ENCODE results near the gene FAIM2. TPM values are rescaled to one million over a fixed set of nuclear protein-coding genes. Genes with fewer than 3 reads are reported as not detected.

Gene FAIM2
- total RNA-seq, 1 donor from 2014 or later: 0.18 TPM

GRCh38 chr12:49894751-49895148 is 8.9 kb downstream of the FAIM2 start:
- Histone ChIP-seq H3K9ac (ENCODE audit: low read length) (no peak overlapping the region), H3K4me1 (ENCODE audit: insufficient read depth, low read length) (peaks cover 7% of the 10 kb centered on the region), H3K36me3 (ENCODE audit: insufficient read depth, low read length) (no peaks in the 10 kb centered on the region), H3K4me3 (ENCODE audit: insufficient read depth, low read depth, low read length) (no peak overlapping the region), H3K9me3 (ENCODE audit: insufficient read depth, low read depth, low read length) (no peaks in the 10 kb centered on the region), H3K4me2 (ENCODE audit: low read length) (peak overlapping the region; percentile 32), H3K79me2 (ENCODE audit: insufficient read depth, low read length) (no peaks in the 10 kb centered on the region), H4K20me1 (ENCODE audit: insufficient read depth, low read length) (no peaks in the 10 kb centered on the region), H3K27ac (ENCODE audit: low read depth, low read length) (no peak overlapping the region), H2AFZ (ENCODE audit: low read depth, low read length) (no peak overlapping the region), H3K27me3 (ENCODE audit: insufficient read depth, low read length) (peaks cover 3% of the 10 kb centered on the region)
- no peak overlapping the region for H3K27ac Mint-ChIP-seq (ENCODE audit: unreplicated experiment)
- H3K4me1 Mint-ChIP-seq (ENCODE audit: low read depth, unreplicated experiment): peaks cover 6% of the 10 kb centered on the region
- H3K27me3 Mint-ChIP-seq (ENCODE audit: low read depth, unreplicated experiment): peaks cover 62% of the 10 kb centered on the region
- no peak overlapping the region for H3K4me3 Mint-ChIP-seq (ENCODE audit: unreplicated experiment)
- FAIRE-seq (no peak), DNase-seq (ENCODE audit: low read depth) (no peak)
- TF ChIP-seq EZH2 (IDR thresholded peaks at IDR 0.05; ENCODE audit: insufficient read depth, low read length): no peak
- no peak for TF ChIP-seq CTCF (IDR thresholded peaks at IDR 0.05; ENCODE audit: insufficient read depth, low read depth, low read length)
- no peaks in the 10 kb centered on the region for H3K36me3 Mint-ChIP-seq (ENCODE audit: low read depth, unreplicated experiment)
- no peaks in the 10 kb centered on the region for H3K9me3 Mint-ChIP-seq (ENCODE audit: unreplicated experiment)

GRCh38 chr12:49893753-49894750 is 9.6 kb downstream of the FAIM2 start:
- H3K27ac Mint-ChIP-seq (ENCODE audit: unreplicated experiment): no peak overlapping the region
- DNase-seq (ENCODE audit: low read depth) (peak; percentile 36), FAIRE-seq (no peak)
- Histone ChIP-seq H3K4me2 (ENCODE audit: low read length) (peak overlapping the region; percentile 32), H4K20me1 (ENCODE audit: insufficient read depth, low read length) (no peaks in the 10 kb centered on the region), H3K9ac (ENCODE audit: low read length) (no peak overlapping the region), H3K27ac (ENCODE audit: low read depth, low read length) (no peak overlapping the region), H3K9me3 (ENCODE audit: insufficient read depth, low read depth, low read length) (no peaks in the 10 kb centered on the region), H3K27me3 (ENCODE audit: insufficient read depth, low read length) (peaks cover 3% of the 10 kb centered on the region), H3K36me3 (ENCODE audit: insufficient read depth, low read length) (no peaks in the 10 kb centered on the region), H2AFZ (ENCODE audit: low read depth, low read length) (no peak overlapping the region), H3K4me3 (ENCODE audit: insufficient read depth, low read depth, low read length) (no peak overlapping the region), H3K79me2 (ENCODE audit: insufficient read depth, low read length) (no peaks in the 10 kb centered on the region), H3K4me1 (ENCODE audit: insufficient read depth, low read length) (peaks cover 7% of the 10 kb centered on the region)
- H3K9me3 Mint-ChIP-seq (ENCODE audit: unreplicated experiment): no peaks in the 10 kb centered on the region
- no peak overlapping the region for H3K4me3 Mint-ChIP-seq (ENCODE audit: unreplicated experiment)
- H3K27me3 Mint-ChIP-seq (ENCODE audit: low read depth, unreplicated experiment): peaks cover 55% of the 10 kb centered on the region
- peaks cover 6% of the 10 kb centered on the region for H3K4me1 Mint-ChIP-seq (ENCODE audit: low read depth, unreplicated experiment)
- H3K36me3 Mint-ChIP-seq (ENCODE audit: low read depth, unreplicated experiment): no peaks in the 10 kb centered on the region
- TF ChIP-seq CTCF (IDR thresholded peaks at IDR 0.05; ENCODE audit: insufficient read depth, low read depth, low read length) (no peak), EZH2 (IDR thresholded peaks at IDR 0.05; ENCODE audit: insufficient read depth, low read length) (no peak)
